ELF-1 (cell line): ENCODE measurements around the gene CGGBP1.

Experiments
- DNase-seq: peaks from one replicate; pipeline ENCODE4 v3.0.0-alpha.2; 2016; ENCODE audit warnings: low read depth, low spot score

Gene CGGBP1, protein sequence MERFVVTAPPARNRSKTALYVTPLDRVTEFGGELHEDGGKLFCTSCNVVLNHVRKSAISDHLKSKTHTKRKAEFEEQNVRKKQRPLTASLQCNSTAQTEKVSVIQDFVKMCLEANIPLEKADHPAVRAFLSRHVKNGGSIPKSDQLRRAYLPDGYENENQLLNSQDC

DNA sequence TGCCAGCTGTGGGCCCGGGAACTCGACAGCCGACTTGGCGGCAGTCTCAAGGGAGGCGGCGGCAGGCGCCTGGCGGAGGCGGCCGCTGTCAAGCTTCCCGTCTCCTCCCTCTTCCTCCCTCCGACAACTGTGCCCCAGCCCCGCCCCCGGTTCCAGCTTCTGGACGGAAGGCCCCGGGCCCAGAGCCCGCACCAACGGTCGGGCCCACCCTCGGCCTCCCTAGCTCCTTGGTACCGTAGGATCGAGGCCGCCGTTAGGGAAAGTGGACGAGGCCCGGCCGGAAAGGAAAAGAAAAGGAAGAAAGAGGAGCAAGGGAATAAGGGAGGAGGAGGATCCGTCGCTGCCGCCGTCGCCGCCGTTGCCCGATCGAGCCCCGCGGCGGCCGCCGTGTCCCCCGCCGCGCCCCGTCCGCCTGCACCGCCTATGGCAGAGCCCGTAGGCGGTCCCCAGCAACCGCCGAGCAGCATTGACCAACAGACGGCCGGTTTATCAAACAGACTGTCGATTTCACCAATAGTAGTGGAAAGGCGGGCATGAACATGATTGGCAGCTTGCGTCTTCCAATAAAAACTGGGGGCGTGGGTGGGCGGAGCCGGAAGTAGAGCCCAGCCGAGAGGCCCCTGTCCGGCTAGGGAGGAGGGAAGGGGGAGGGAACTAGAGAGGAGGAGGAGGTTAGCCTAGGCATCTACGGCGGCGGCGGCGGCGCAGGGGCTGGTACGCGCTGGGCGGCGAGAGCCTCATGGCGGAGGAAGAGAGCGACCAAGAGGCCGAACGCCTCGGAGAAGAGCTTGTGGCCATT is at the start of gene CGGBP1, which contains the start of gene ZNF654:
Gene CGGBP1, minus strand, starts transcription at position 425 of the 799 bp plus-strand sequence. CDS start 3,029 bp downstream, outside the sequence.
Gene ZNF654, plus strand, starts transcription at position 675 of the 799 bp plus-strand sequence. Its CDS starts 65 bp downstream, at position 740.
- peak; percentile 99 for DNase-seq

DNA sequence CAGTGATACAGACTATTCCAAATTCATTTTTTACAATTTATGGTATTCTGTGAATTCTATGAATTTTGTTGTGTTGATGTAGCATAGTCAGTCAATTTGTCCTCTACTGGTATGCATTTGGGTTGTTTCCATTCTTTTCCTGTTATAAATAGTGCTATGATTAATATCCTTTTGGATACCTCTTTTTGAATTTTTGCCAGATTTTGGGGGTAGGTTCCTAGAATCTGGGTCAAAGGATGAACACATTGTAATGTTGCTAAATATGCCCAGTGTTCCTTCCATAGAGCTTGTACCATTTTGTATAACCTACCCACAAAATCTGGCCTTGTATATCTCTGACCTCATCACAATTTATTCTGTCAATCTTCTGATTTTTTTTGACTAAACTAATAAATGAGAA is 46.5 kb upstream of the CGGBP1 start:
- no peak for DNase-seq

DNA sequence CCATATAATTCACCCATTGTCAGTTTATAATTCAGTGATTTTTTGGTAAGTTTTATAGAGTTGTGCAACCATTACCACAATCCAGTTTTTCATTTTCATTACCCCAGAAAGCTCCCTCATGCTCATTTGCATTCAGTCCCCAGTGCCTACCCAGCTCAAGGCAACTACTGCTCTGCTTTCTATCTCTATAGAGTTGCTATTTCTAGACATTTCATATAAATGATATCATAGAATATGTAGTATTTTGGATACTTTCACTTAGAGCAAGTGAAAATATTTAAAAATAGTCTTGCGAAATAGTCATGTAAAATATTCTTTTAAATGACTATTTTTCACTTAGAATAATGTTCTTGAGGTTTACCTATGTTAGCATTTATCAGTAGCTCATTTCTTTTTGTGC is 42.3 kb upstream of the CGGBP1 start:
- DNase-seq: no peak

DNA sequence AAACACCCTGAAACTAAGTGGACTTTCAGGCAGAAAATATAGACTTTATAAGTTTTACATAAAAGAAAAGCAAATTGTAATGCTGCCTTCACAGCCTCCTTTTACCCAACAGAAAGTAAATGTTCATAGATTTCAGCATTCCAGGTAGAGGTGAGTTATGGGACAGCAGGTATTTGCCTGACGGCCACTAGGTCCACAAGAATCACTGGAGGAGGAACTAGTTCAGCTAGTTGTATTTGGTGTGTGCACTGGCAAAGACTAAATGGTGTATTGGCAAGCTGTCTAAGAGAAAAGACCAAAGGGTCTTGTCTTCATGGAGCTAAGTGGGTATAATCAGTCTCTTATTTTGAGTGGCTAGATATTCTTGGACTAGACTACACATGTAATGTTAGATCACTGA is 34.5 kb upstream of the CGGBP1 start:
- DNase-seq: no peak

GRCh38 chr3:88092270-88092669 is 33.5 kb upstream of the CGGBP1 start:
- no peak for DNase-seq

DNA sequence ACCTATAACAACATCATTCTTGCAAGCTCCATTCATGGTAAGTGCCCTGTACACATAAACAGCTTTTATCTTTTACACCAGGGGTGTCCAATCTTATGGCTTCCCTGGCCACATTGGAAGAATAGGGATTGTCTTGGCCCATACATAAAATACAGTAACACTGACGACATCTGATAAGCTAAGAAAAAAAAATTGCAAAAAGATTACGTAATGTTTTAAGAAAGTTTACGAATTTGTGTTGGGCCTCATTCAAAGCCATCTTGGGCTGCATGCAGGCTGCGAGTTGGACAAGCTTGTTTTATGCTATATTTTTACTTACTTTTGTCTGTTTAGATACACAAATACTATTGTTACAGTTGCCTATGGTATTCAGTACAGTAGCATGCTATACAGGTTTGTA is 31.9 kb upstream of the CGGBP1 start:
- no peak for DNase-seq

DNA sequence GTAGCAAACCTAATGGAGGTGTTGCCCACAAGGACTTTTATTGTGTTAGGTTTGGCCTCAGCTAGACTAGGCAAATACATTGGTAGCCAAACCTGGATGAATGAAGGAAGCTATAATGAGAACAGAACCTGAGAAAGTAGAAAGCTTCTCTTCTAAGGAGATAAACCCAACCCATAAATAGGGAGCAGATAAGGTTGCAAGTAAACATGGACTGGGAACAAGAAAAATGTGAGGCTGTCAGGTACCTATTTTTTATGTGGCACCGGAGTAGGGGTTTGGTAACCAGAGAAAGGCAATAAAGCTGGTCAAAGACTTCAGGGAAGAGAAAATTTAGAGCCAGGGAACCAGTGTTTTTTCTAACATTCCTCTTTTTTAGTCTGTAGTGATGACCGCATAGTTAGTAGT is 25.3 kb upstream of the CGGBP1 start:
- no peak for DNase-seq

- DNase-seq: no peak
These were observed 24.0 kb upstream of the CGGBP1 start for GRCh38 chr3:88082854-88083253.

- no peak for DNase-seq
These were observed 20.1 kb upstream of the CGGBP1 start for GRCh38 chr3:88078932-88079331.

GRCh38 chr3:88076712-88077111 is 17.9 kb upstream of the CGGBP1 start:
- DNase-seq: no peak

DNA sequence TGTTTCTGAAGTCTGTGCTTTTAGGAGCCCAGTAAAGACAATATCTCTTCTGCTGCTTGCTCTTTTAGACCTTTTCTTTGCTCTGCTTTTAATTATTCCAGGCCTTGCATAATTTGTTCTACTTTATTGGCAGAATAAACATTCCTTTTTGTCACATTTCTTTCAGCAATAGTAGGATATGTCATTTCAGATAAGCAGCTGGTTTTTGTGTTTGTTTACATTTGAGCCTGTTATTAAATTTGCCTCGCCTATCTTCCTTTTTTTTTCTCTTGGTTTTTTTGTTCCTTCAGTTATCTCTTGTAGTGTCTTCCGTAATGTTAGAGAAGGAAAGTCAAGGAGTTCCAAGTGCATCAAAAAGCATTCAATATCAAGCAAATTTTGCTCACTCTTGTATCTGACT is 16.7 kb upstream of the CGGBP1 start:
- no peak for DNase-seq

DNA sequence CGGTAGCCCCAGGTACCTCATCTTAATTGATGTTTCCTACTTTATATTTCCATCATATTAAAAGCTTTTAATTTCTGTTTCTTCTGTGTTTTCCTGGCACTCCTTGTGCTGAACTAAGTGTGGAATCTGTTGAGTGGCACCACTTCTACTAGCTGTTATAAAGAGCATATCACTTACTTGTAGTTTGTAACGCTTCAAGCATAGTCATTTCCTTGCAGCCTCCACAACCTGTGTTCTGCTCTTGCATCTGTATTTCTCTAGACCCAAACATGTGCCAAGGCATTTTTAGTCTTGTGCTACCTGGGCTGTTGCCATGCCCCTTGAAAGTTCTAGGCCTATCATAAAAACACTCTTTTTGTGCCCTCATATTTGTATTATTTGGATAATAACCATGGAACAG is 16.3 kb upstream of the CGGBP1 start:
- DNase-seq: no peak

- DNase-seq: no peak
These were observed 2.9 kb upstream of the CGGBP1 start for GRCh38 chr3:88061746-88062145.

DNA sequence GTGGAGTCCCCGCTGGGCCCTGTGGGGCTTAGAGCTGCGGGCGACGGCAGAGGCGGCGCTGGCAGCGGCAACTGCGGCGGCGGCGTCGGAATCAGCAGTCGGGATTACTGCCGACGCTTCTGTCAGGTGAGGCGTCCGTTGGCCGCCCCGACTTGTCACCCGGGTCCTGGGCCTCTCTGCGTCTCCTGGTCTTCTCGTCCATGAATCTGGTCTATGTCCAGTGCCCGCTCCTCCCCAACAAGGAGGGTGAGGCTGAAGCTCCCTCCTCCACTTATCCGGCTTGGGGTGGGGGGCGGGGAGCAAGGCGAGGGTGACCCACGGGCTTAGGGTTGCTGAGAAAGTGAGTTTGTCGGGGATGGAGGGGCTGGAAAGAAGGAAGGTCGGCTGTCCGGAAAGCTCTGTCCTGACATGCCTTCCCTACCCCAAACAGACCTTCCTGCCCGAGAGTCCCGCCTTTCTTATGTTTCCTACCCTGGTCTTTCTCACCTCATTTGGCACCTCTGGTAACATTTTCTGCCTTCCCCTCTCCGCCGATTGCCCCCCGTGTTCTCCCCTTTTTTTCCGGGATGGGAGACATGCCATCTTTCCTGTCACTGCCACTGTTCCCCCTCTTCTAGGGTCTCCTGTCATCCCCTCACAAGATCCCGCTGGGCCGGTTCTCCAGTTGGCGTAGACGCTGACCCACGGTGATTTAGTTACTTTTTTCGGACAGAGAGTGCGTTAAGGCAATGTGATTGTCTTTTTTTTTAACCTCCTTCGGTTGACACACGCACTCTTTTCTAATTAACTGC is 770 bp upstream of the CGGBP1 start:
- no peak for DNase-seq

DNA sequence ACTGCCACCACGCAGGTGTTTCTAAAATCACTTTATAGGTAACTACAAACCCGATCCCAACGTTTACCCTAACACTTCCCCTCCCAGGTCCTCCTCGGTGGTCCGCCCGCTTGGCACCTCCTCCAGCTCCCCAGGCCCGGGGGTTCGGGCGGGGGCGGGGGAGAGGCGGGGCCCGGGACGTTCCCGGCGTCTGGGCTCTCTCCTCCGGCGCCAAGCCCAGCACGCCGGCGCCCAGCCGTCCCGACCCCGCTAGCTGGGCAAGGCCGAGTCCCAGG is 562 bp downstream of the CGGBP1 start:
- no peak for DNase-seq

- peak; percentile 3 for DNase-seq
These were observed 1.0 kb downstream of the CGGBP1 start for GRCh38 chr3:88057630-88058305.

GRCh38 chr3:88046766-88047165 is 12.0 kb downstream of the CGGBP1 start:
- no peak for DNase-seq

DNA sequence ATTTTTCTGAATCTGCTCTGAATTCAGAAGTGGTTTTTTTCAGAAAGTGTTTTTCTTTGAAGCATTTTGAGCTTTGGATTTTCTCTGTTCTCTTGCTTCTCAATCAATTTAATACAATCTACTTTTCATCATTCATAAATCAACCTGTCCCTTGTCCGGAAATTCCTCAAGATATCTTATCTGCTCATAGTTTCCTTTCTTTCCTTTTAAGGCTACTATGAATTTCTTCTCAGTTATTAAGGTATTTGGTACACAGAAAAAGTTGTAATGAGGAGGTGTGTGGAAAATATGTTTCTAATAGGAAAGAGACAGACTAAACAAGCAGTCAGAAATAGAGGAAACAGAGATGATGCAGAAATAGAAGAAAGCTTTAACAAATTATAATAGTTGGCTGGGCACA is 14.4 kb downstream of the CGGBP1 start:
- no peak for DNase-seq

DNA sequence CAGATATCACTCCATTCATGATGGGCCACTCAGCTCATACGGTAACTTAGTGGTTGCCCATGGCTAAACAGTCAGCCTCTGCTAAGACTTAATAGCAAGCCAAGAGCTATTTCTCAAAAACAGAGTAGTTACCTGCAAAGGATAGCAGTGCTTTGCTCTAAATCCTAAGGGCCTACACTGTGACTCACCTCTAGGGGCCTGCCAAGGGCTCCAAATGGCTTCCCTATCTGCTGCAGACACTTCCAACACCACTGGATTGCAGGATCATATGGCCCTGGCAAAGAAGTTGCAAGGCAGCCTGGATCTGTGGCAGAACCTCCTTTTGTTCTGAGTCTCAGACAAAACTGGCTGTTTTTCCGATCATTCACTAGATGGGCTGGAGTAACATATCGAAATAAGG is 17.8 kb downstream of the CGGBP1 start:
- DNase-seq: no peak

DNA sequence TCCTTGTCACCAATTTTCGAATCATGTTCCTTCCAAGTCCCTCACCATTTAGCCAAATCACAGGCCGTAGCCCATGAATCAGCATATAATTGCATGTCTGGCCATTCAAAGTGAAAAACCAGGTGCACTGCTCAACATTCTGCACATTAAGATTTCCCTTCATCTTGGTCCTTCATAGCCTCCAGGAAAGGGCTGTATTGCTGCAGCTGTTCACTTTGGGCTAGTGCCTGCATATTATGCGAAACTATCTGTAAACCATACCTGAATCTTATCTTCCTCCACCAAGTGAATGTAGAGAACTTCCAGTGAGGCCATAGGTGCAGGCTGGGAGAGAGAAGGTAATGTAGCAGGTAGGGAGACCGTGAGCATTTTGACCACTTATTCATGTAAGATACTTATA is 18.3 kb downstream of the CGGBP1 start:
- no peak for DNase-seq

GRCh38 chr3:88038566-88038965 is 20.2 kb downstream of the CGGBP1 start:
- no peak for DNase-seq

GRCh38 chr3:88036221-88036620 is 22.6 kb downstream of the CGGBP1 start:
- no peak for DNase-seq
